Breast epithelium (tissue), 3 donors: Measurements from ENCODE around the gene HDAC2.

Source experiments
- CTCF ChIP-seq, 3 donors: fragments of 450-650 bp; IDR thresholded peaks; one replicate each; pipeline ENCODE4 v1.5.1; 2016 to 2017; ENCODE audit warnings: antibody characterized with exemption in 3 of 3, mild to moderate bottlenecking in 3 of 3, moderate library complexity in 3 of 3
- POLR2A ChIP-seq: fragments of 450-650 bp; IDR thresholded peaks from one replicate; pipeline ENCODE4 v1.6.1; 2016; ENCODE audit warnings: antibody characterized with exemption, mild to moderate bottlenecking, moderate library complexity
- POLR2AphosphoS5 ChIP-seq, 3 donors: sonication (generic); formaldehyde crosslinking; IDR thresholded peaks; one replicate each; pipeline ENCODE4 v1.6.1; 2017; ENCODE audit warnings: antibody characterized with exemption in 3 of 3

- TF ChIP-seq CTCF (IDR thresholded peaks at IDR 0.05) (no peak), POLR2AphosphoS5 (IDR thresholded peaks at IDR 0.05) (no peak), POLR2A (no peak)
Measured at GRCh38 chr6:113888493-113888892, 82.5 kb downstream of the HDAC2 start.
